MCF 10A (cell line): ENCODE measurements around the gene ZNF81. TPM values are rescaled to one million over a fixed set of nuclear protein-coding genes. Genes with fewer than 3 reads are reported as not detected.
"Not testable (repeated sequence)": the region's sequence is repeated elsewhere in the genome, so short reads cannot be mapped to it uniquely, and the experiment has no call there.

Experiments
- BruUV-seq: library from RNA; stranded (reverse); fragments of 400-500 nt; replicated peaks from 2 replicates; lab custom pipeline; 2021; lab: Mats Ljungman, UMichigan
- CTCF ChIA-PET: fragments of 300-600 bp; sonication (Branson Sonifier 250); formaldehyde crosslinking; extraction: SDS; loops from one replicate; lab custom pipeline; 2021; ENCODE audit warnings: antibody characterized with exemption, inconsistent platforms; lab: Yijun Ruan, JAX
- POLR2A ChIA-PET: fragments of 300-600, 350-650 bp; sonication (Branson Sonifier 250); formaldehyde crosslinking; extraction: SDS; loops from one replicate; lab custom pipeline; 2020; ENCODE audit warnings: antibody characterized with exemption, inconsistent platforms; lab: Yijun Ruan, JAX
- DNase-seq: peaks from one replicate; pipeline ENCODE4 v3.0.0-alpha.2; 2018; ENCODE audit not compliant: unreplicated experiment
- H3K27ac Mint-ChIP-seq: one replicate; pipeline ENCODE4 v1.8.0; 2022; ENCODE audit warnings: mild to moderate bottlenecking, low read depth, mixed read lengths; ENCODE audit not compliant: unreplicated experiment
- H3K27me3 Mint-ChIP-seq: one replicate; pipeline ENCODE4 v1.8.0; 2022; ENCODE audit warnings: mixed read lengths; ENCODE audit not compliant: insufficient read depth, unreplicated experiment
- H3K36me3 Mint-ChIP-seq: one replicate; pipeline ENCODE4 v1.8.0; 2022; ENCODE audit warnings: mild to moderate bottlenecking, moderate library complexity, mixed read lengths; ENCODE audit not compliant: insufficient read depth, unreplicated experiment
- H3K4me1 Mint-ChIP-seq: one replicate; pipeline ENCODE4 v1.8.0; 2022; ENCODE audit warnings: mixed read lengths; ENCODE audit not compliant: insufficient read depth, unreplicated experiment
- H3K4me3 Mint-ChIP-seq: one replicate; pipeline ENCODE4 v1.8.0; 2022; ENCODE audit warnings: mild to moderate bottlenecking, moderate library complexity, mixed read lengths; ENCODE audit not compliant: unreplicated experiment
- H3K9me3 Mint-ChIP-seq: one replicate; pipeline ENCODE4 v1.8.0; 2022; ENCODE audit warnings: mixed read lengths; ENCODE audit not compliant: unreplicated experiment
- CTCF ChIP-seq: fragments of 200-600 bp; IDR thresholded peaks from one replicate; pipeline ENCODE4 v1.8.0; 2022; ENCODE audit warnings: antibody characterized with exemption, mild to moderate bottlenecking; ENCODE audit not compliant: unreplicated experiment
- intact Hi-C: fragments of 100-400 bp; cut with micrococcal nuclease; formaldehyde crosslinking; loops from 2 replicates; pipeline ENCODE4 v1.14.1; 2022
- total RNA-seq: library from RNA; stranded (reverse); gene quantifications from 2 replicates; pipeline ENCODE4 v1.2.3, GENCODE V29; 2022

Gene ZNF81
- total RNA-seq, 1 experiment from 2014 or later, result 7.5 TPM

- BruUV-seq, result no TSS peak
- no peak overlapping the region for H3K4me3 Mint-ChIP-seq
- H3K9me3 Mint-ChIP-seq, result peaks cover 7% of the 10 kb centered on the region
- H3K36me3 Mint-ChIP-seq, result peaks cover 39% of the 10 kb centered on the region
- POLR2A ChIA-PET, result no interaction called here
- H3K27me3 Mint-ChIP-seq, result no peaks in the 10 kb centered on the region
- no peaks in the 10 kb centered on the region for H3K4me1 Mint-ChIP-seq
- CTCF ChIA-PET, result no interaction called here
- DNase-seq, result no peak
- intact Hi-C loops, result no loop called here
- H3K27ac Mint-ChIP-seq, result no peak overlapping the region
- no peak for TF ChIP-seq CTCF
Observed at GRCh38 chrX:47843363-47843762, 6.7 kb downstream of the ZNF81 start.

GRCh38 chrX:47844117-47844516 lies 7.4 kb downstream of the ZNF81 start:
- Mint-ChIP-seq H3K4me3 (no peak overlapping the region), H3K4me1 (no peaks in the 10 kb centered on the region), H3K27me3 (no peaks in the 10 kb centered on the region), H3K27ac (no peak overlapping the region), H3K9me3 (peaks cover 7% of the 10 kb centered on the region), H3K36me3 (peaks cover 47% of the 10 kb centered on the region)
- intact Hi-C loops, result no loop called here
- DNase-seq, result no peak
- ChIA-PET CTCF (interaction anchor here (0.7 kb wide), 1 partner anchor 11 kb away, joined by 3 read pairs; no protein-coding TSS in a partner anchor), POLR2A (interaction anchor here (0.6 kb wide), 1 partner anchor 188 kb away, joined by 3 read pairs; no protein-coding TSS in a partner anchor)
- no peak for TF ChIP-seq CTCF
- BruUV-seq, result no TSS peak

DNA sequence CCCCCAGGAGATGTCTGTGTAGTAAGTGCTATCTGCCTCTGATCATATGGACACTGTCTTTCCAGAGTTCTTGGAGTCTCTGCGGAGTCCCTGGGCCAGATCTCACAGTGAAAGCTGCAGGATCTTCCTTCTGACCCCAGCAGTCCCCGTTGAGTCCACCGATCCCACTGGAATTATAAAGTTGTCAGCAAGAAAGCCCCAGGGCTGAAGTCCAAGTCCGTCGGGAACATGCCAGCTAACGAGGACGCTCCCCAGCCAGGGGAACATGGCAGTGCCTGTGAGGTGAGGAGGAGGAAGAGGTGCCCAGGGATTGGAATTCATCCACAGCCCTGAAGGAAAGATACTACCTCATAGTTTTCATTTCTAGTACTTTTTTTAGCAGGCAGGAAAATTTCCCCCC lies 9.3 kb downstream of the ZNF81 start:
- Mint-ChIP-seq H3K4me3 (no peak overlapping the region), H3K27ac (no peak overlapping the region), H3K9me3 (peaks cover 7% of the 10 kb centered on the region), H3K27me3 (no peaks in the 10 kb centered on the region), H3K36me3 (peaks cover 51% of the 10 kb centered on the region), H3K4me1 (no peaks in the 10 kb centered on the region)
- DNase-seq, result no peak
- intact Hi-C loops, result no loop called here
- ChIA-PET POLR2A (no interaction called here), CTCF (interaction anchor here (0.6 kb wide), 1 partner anchor 54 kb away, joined by 3 read pairs; no protein-coding TSS in a partner anchor)
- TF ChIP-seq CTCF, result no peak
- no TSS peak for BruUV-seq

GRCh38 chrX:47849778-47850177 lies 13.1 kb downstream of the ZNF81 start:
- Mint-ChIP-seq H3K27me3 (no peaks in the 10 kb centered on the region), H3K4me1 (no peaks in the 10 kb centered on the region), H3K36me3 (peaks cover 45% of the 10 kb centered on the region), H3K27ac (no peak overlapping the region), H3K9me3 (no peaks in the 10 kb centered on the region), H3K4me3 (no peak overlapping the region)
- CTCF ChIA-PET, result no interaction called here
- POLR2A ChIA-PET, result no interaction called here
- DNase-seq, result no peak
- BruUV-seq, result no TSS peak
- intact Hi-C loops, result no loop called here
- TF ChIP-seq CTCF, result no peak

DNA sequence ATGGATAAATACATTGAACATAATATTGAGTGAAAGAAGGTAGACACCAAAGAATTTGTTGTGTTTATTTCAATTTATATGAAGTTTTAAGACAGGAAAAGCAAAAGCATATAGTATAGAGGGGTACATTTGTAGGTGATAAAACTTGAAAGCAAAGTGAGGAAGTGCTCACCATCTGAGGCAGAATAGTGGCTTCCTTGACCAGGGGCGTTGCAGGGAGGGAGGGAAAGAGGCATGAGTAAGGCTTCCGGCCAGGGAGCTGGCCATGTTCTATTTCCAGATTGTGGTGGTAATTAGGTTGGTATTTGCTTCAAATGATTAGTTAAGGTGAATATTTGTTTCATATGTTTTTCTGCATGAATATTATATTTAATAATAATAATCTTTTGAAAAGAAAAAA lies 13.7 kb downstream of the ZNF81 start:
- H3K9me3 Mint-ChIP-seq, CTCF ChIA-PET, BruUV-seq, H3K4me1 Mint-ChIP-seq, H3K4me3 Mint-ChIP-seq, H3K27me3 Mint-ChIP-seq, intact Hi-C loops, H3K27ac Mint-ChIP-seq, DNase-seq, POLR2A ChIA-PET: not testable (repeated sequence)
- H3K36me3 Mint-ChIP-seq, result peaks cover 46% of the 10 kb centered on the region
